ENCODE data around the gene TBX19.

- TF ChIP-seq CTCF (IDR thresholded peaks at IDR 0.05 in 2 of 3, conservative IDR thresholded peaks at IDR 0.05 in 1 of 3; ENCODE audit: borderline replicate concordance in 1 of 3, insufficient read depth in 1 of 3, low read depth in 2 of 3, low read length in 2 of 3) = no peak
- no peak for TF ChIP-seq POLR2AphosphoS5 (IDR thresholded peaks at IDR 0.05; ENCODE audit: low read depth, low read length)
- TF ChIP-seq YY1 (IDR thresholded peaks at IDR 0.05; ENCODE audit: extremely low read depth, insufficient replicate concordance, low read depth, low read length) = no peak
- TF ChIP-seq MAX (IDR thresholded peaks at IDR 0.05) = no peak
- TF ChIP-seq SIN3A (IDR thresholded peaks at IDR 0.05; ENCODE audit: low read depth) = no peak
- no peak for TF ChIP-seq EZH2phosphoT487 (IDR thresholded peaks at IDR 0.05; ENCODE audit: borderline replicate concordance)
- TF ChIP-seq ELF1 (IDR thresholded peaks at IDR 0.05; ENCODE audit: borderline replicate concordance, low read depth) = no peak
- no peak for TF ChIP-seq EZH2 (IDR thresholded peaks at IDR 0.05)
These were observed 80.6 kb downstream of the TBX19 start for GRCh38 chr1:168361252-168361651.

Data from HCT116 (cell line).